Measurements from ENCODE around the gene CUL1. TPM values are rescaled to one million over a fixed set of nuclear protein-coding genes. Genes with fewer than 3 reads are reported as not detected.

The CUL1 gene
- polyA plus RNA-seq, 1 donor from 2014 or later = 77.5 TPM

- Histone ChIP-seq H3K9me2 (ENCODE audit: insufficient read depth, low read length) (no peaks in the 10 kb centered on the region), H3K27ac (ENCODE audit: low read length) (no peak overlapping the region), H4K20me1 (ENCODE audit: insufficient read depth) (no peaks in the 10 kb centered on the region), H3K36me3 (ENCODE audit: insufficient read depth, low read length) (peaks cover 4% of the 10 kb centered on the region), H3K27me3 (ENCODE audit: insufficient read depth, low read depth, low read length) (no peaks in the 10 kb centered on the region), H3K9ac (ENCODE audit: low read length) (no peak overlapping the region), H3K79me2 (replicated peaks; ENCODE audit: insufficient read depth, low read length) (no peaks in the 10 kb centered on the region), H2AFZ (ENCODE audit: low read depth, low read length) (no peak overlapping the region), H3F3A (ENCODE audit: insufficient read depth, low read length, poor library complexity, severe bottlenecking) (no peaks in the 10 kb centered on the region), H3K4me3 (ENCODE audit: low read length) (no peak overlapping the region), H3K4me2 (ENCODE audit: low read length) (no peak overlapping the region), H3K9me3 (ENCODE audit: low read length) (no peaks in the 10 kb centered on the region)
- no peak for TF ChIP-seq TAF1 (IDR thresholded peaks at IDR 0.05; ENCODE audit: low read depth)
- TF ChIP-seq RAD21 (conservative IDR thresholded peaks at IDR 0.05) = no peak
- TF ChIP-seq SMC3 (conservative IDR thresholded peaks at IDR 0.05; ENCODE audit: poor library complexity) = no peak
- no peak for TF ChIP-seq MXI1 (conservative IDR thresholded peaks at IDR 0.05; ENCODE audit: poor library complexity, severe bottlenecking)
- TF ChIP-seq EZH2 (IDR thresholded peaks at IDR 0.05; ENCODE audit: borderline replicate concordance, insufficient read depth, low read length, poor library complexity, severe bottlenecking) = no peak
- TF ChIP-seq EP300 (conservative IDR thresholded peaks at IDR 0.05; ENCODE audit: poor library complexity, severe bottlenecking) = no peak
- TF ChIP-seq POLR2AphosphoS5 (IDR thresholded peaks at IDR 0.05) = no peak
- no peak for TF ChIP-seq CTCF (IDR thresholded peaks at IDR 0.05; ENCODE audit: poor library complexity, severe bottlenecking)
- no peak for TF ChIP-seq REST (IDR thresholded peaks at IDR 0.05; ENCODE audit: borderline replicate concordance)
These were observed 126.2 kb downstream of the CUL1 start for GRCh38 chr7:148824864-148825263.

DNA sequence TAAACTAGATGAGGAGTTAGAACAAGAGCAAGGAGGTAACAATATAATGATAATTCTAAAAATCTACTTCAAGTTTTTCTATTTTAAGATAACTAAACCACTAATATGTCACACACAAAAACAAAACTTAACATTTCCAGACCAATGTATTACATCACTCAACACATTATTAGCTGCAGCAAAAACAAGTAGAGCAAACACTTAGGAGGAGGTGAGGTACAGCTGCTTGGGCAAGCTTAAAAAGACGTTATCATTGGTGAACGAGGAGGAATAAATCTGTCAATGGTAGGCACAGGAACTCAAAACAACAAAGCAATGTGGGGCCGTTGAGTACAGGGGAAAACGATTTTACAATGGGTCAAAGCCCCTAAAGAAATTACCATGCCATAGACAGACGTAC is 126.6 kb downstream of the CUL1 start:
- peaks cover 4% of the 10 kb centered on the region for H3K36me3 ChIP-seq (ENCODE audit: insufficient read depth, low read length)
- no peak overlapping the region for H3K9ac ChIP-seq (ENCODE audit: low read length)
- H3K9me2 ChIP-seq (ENCODE audit: insufficient read depth, low read length) = no peaks in the 10 kb centered on the region
- H4K20me1 ChIP-seq (ENCODE audit: insufficient read depth) = no peaks in the 10 kb centered on the region
- H3K27ac ChIP-seq (ENCODE audit: low read length) = no peak overlapping the region
- H3K9me3 ChIP-seq (ENCODE audit: low read length) = no peaks in the 10 kb centered on the region
- no peak overlapping the region for H3K4me2 ChIP-seq (ENCODE audit: low read length)
- H3F3A ChIP-seq (ENCODE audit: insufficient read depth, low read length, poor library complexity, severe bottlenecking) = no peaks in the 10 kb centered on the region
- no peak overlapping the region for H2AFZ ChIP-seq (ENCODE audit: low read depth, low read length)
- no peaks in the 10 kb centered on the region for H3K27me3 ChIP-seq (ENCODE audit: insufficient read depth, low read depth, low read length)
- no peak overlapping the region for H3K4me3 ChIP-seq (ENCODE audit: low read length)
- TF ChIP-seq EZH2 (IDR thresholded peaks at IDR 0.05; ENCODE audit: borderline replicate concordance, insufficient read depth, low read length, poor library complexity, severe bottlenecking) (no peak), CTCF (IDR thresholded peaks at IDR 0.05; ENCODE audit: poor library complexity, severe bottlenecking) (no peak), SMC3 (conservative IDR thresholded peaks at IDR 0.05; ENCODE audit: poor library complexity) (no peak), EP300 (conservative IDR thresholded peaks at IDR 0.05; ENCODE audit: poor library complexity, severe bottlenecking) (no peak), RAD21 (conservative IDR thresholded peaks at IDR 0.05) (no peak), MXI1 (conservative IDR thresholded peaks at IDR 0.05; ENCODE audit: poor library complexity, severe bottlenecking) (no peak), TAF1 (IDR thresholded peaks at IDR 0.05; ENCODE audit: low read depth) (no peak), REST (IDR thresholded peaks at IDR 0.05; ENCODE audit: borderline replicate concordance) (no peak), POLR2AphosphoS5 (IDR thresholded peaks at IDR 0.05) (no peak)
- H3K79me2 ChIP-seq (replicated peaks; ENCODE audit: insufficient read depth, low read length) = no peaks in the 10 kb centered on the region
